SK-N-SH (cell line): ENCODE results near the gene TMEM147. TPM values are rescaled to one million over a fixed set of nuclear protein-coding genes. Genes with fewer than 3 reads are reported as not detected.

Experiments used
- CTCF ChIA-PET: fragments of 300-600, 350-600 bp; formaldehyde crosslinking; extraction: SDS; loops from one replicate; lab custom pipeline; 2021; lab: Yijun Ruan, JAX
- POLR2A ChIA-PET: fragments of 350-600 bp; sonication (Branson Sonifier 250); formaldehyde crosslinking; extraction: SDS; loops from one replicate; lab custom pipeline; 2020; ENCODE audit warnings: antibody characterized with exemption, inconsistent platforms; lab: Yijun Ruan, JAX
- DNase-seq: peaks from one replicate; pipeline ENCODE4 v3.0.0; 2012
- H2AFZ ChIP-seq: fragments of 200-600 bp; sonication (generic); 2 replicates; pipeline ENCODE4 v1.8.1; 2016; ENCODE audit warnings: antibody characterized with exemption, mild to moderate bottlenecking, low read depth
- H3F3A ChIP-seq: fragments of 200-600 bp; sonication (generic); replicated peaks from 2 replicates; pipeline ENCODE3; 2016; ENCODE audit warnings: antibody characterized with exemption, mild to moderate bottlenecking; ENCODE audit not compliant: insufficient read depth
- H3K27ac ChIP-seq, 2 experiments: fragments of 200-500 bp in 1 of 2; fragments of 200-600 bp in 1 of 2; sonication (Bioruptor generic) in 1 of 2; sonication (generic), shearing (Covaris generic) in 1 of 2; 2 replicates each; pipeline versions ENCODE4 v1.5.1 to v1.6.1; 2014 to 2016; ENCODE audit warnings: low read depth in 2 of 2, inconsistent platforms in 1 of 2, low read length in 1 of 2, mild to moderate bottlenecking in 1 of 2, mixed read lengths in 1 of 2
- H3K27me3 ChIP-seq: fragments of 200-600 bp; sonication (generic), shearing (Covaris generic); 2 replicates; pipeline ENCODE4 v1.6.1; 2016; ENCODE audit warnings: mixed run types; ENCODE audit not compliant: insufficient read depth
- H3K36me3 ChIP-seq, 2 experiments: fragments of 200-500 bp in 1 of 2; fragments of 200-600 bp in 1 of 2; sonication (Bioruptor generic) in 1 of 2; sonication (generic) in 1 of 2; replicated peaks in 1 of 2; 2 replicates each; pipeline versions ENCODE3 to v1.5.1; 2014 to 2016; ENCODE audit warnings: low read length in 1 of 2, mild to moderate bottlenecking in 1 of 2; ENCODE audit not compliant: insufficient read depth in 2 of 2, control insufficient read depth in 1 of 2
- H3K4me1 ChIP-seq, 2 experiments: fragments of 200-500 bp in 1 of 2; fragments of 200-600 bp in 1 of 2; sonication (Bioruptor generic) in 1 of 2; sonication (generic), shearing (Covaris generic) in 1 of 2; 2 replicates each; pipeline versions ENCODE4 v1.5.1 to v1.6.1; 2014 to 2016; ENCODE audit warnings: low read depth in 1 of 2, low read length in 1 of 2, mixed run types in 1 of 2; ENCODE audit not compliant: insufficient read depth in 2 of 2, control insufficient read depth in 1 of 2
- H3K4me2 ChIP-seq: fragments of 200-600 bp; sonication (generic), shearing (Covaris generic); 2 replicates; pipeline ENCODE4 v1.6.1; 2017; ENCODE audit warnings: mixed run types
- H3K4me3 ChIP-seq, 2 experiments: fragments of 200-500 bp in 1 of 2; fragments of 200-600 bp in 1 of 2; sonication (Bioruptor generic) in 1 of 2; sonication (generic), shearing (Covaris generic) in 1 of 2; 2 replicates each; pipeline versions ENCODE4 v1.5.1 to v1.8.1; 2014 to 2016; ENCODE audit warnings: low read depth in 2 of 2, inconsistent platforms in 1 of 2, low read length in 1 of 2, mild to moderate bottlenecking in 1 of 2, mixed read lengths in 1 of 2, moderate library complexity in 1 of 2
- H3K79me2 ChIP-seq: fragments of 200-600 bp; sonication (generic); 2 replicates; pipeline ENCODE4 v1.8.1; 2017; ENCODE audit warnings: mild to moderate bottlenecking; ENCODE audit not compliant: insufficient read depth
- H3K9ac ChIP-seq: fragments of 200-600 bp; sonication (generic); 2 replicates; pipeline ENCODE4 v1.6.1; 2017; ENCODE audit warnings: mixed run types
- H3K9me2 ChIP-seq: fragments of 200-600 bp; sonication (generic); 2 replicates; pipeline ENCODE4 v1.6.1; 2017; ENCODE audit warnings: mixed run types
- H3K9me3 ChIP-seq: fragments of 200-600 bp; sonication (generic); 2 replicates; pipeline ENCODE4 v1.6.1; 2017; ENCODE audit warnings: mixed run types, mild to moderate bottlenecking, moderate library complexity
- H4K20me1 ChIP-seq: fragments of 200-600 bp; sonication (generic); 2 replicates; pipeline ENCODE4 v1.6.1; 2017; ENCODE audit warnings: mild to moderate bottlenecking, mixed run types; ENCODE audit not compliant: insufficient read depth
- CHD2 ChIP-seq: fragments of 150-350 bp; IDR thresholded peaks from 2 replicates; pipeline ENCODE4 v1.6.1; 2018; ENCODE audit warnings: low read length; ENCODE audit not compliant: partially characterized antibody
- ELF1 ChIP-seq: IDR thresholded peaks from 2 replicates; pipeline ENCODE4 v1.4.0; 2012
- FOSL2 ChIP-seq: IDR thresholded peaks from 2 replicates; pipeline ENCODE4 v1.4.0; 2012; ENCODE audit warnings: low read depth, mild to moderate bottlenecking, moderate library complexity, borderline replicate concordance
- FOXM1 ChIP-seq: IDR thresholded peaks from 2 replicates; pipeline ENCODE4 v1.4.0; 2012; ENCODE audit warnings: low read depth, mild to moderate bottlenecking
- GABPA ChIP-seq: IDR thresholded peaks from 2 replicates; pipeline ENCODE4 v1.4.0; 2012; ENCODE audit warnings: low read depth, mild to moderate bottlenecking
- MAX ChIP-seq: IDR thresholded peaks from 2 replicates; pipeline ENCODE4 v1.4.0; 2012; ENCODE audit warnings: low read depth
- MEF2A ChIP-seq: IDR thresholded peaks from 2 replicates; pipeline ENCODE4 v1.4.0; 2012; ENCODE audit warnings: low read depth, borderline replicate concordance
- MXI1 ChIP-seq: IDR thresholded peaks from 2 replicates; pipeline ENCODE4 v1.6.1; 2012; ENCODE audit warnings: mild to moderate bottlenecking, low read depth, low read length, improper control_type of control experiment
- POLR2AphosphoS5 ChIP-seq: IDR thresholded peaks from 2 replicates; pipeline ENCODE4 v1.6.1; 2012; ENCODE audit warnings: low read depth, low read length
- RAD21 ChIP-seq: IDR thresholded peaks from 2 replicates; pipeline ENCODE4 v1.6.1; 2012; ENCODE audit warnings: mild to moderate bottlenecking, low read length
- REST ChIP-seq: IDR thresholded peaks from 2 replicates; pipeline ENCODE4 v1.6.1; 2012; ENCODE audit warnings: mild to moderate bottlenecking, low read depth, low read length, moderate library complexity
- RFX5 ChIP-seq: IDR thresholded peaks from 2 replicates; pipeline ENCODE4 v1.6.1; 2012; ENCODE audit warnings: mild to moderate bottlenecking, improper control_type of control experiment, low read length
- RXRA ChIP-seq: IDR thresholded peaks from 2 replicates; pipeline ENCODE4 v1.4.0; 2012; ENCODE audit warnings: low read depth, mild to moderate bottlenecking, borderline replicate concordance
- SMC3 ChIP-seq: IDR thresholded peaks from 2 replicates; pipeline ENCODE4 v1.6.1; 2012; ENCODE audit warnings: low read depth, low read length, improper control_type of control experiment
- TEAD4 ChIP-seq: IDR thresholded peaks from 2 replicates; pipeline ENCODE4 v1.4.0; 2012; ENCODE audit warnings: mild to moderate bottlenecking, borderline replicate concordance; ENCODE audit not compliant: insufficient read depth
- YY1 ChIP-seq: IDR thresholded peaks from 2 replicates; pipeline ENCODE4 v1.4.0; 2012; ENCODE audit warnings: low read depth, mild to moderate bottlenecking
- WGBS: methylation state at CpG from one replicate; pipeline ENCODE4 v1.1.6; 2017; ENCODE audit warnings: low lambda C conversion rate; 5-methylcytosine and 5-hydroxymethylcytosine counted together
- polyA plus RNA-seq, 3 experiments: library from polyadenylated mRNA; depleted of rRNA; stranded (reverse); fragments of >200 nt; gene quantifications; 2 replicates each; pipeline ENCODE4 v1.2.3, GENCODE V29; 2012
- TF ChIP-seq, protein P1 (sequence below): fragments of 200-600 bp; sonication (generic); IDR thresholded peaks from 2 replicates; pipeline ENCODE4 v1.6.1; 2017; ENCODE audit warnings: antibody characterized with exemption, mild to moderate bottlenecking, moderate library complexity
- TF ChIP-seq, protein P2 (sequence below): IDR thresholded peaks from 2 replicates; pipeline ENCODE4 v1.4.0; 2012; ENCODE audit warnings: low read depth, borderline replicate concordance

Gene TMEM147
- polyA plus RNA-seq, 1 of the 3 experiments (the other 2 are of a cell fraction): 202 TPM

DNA sequence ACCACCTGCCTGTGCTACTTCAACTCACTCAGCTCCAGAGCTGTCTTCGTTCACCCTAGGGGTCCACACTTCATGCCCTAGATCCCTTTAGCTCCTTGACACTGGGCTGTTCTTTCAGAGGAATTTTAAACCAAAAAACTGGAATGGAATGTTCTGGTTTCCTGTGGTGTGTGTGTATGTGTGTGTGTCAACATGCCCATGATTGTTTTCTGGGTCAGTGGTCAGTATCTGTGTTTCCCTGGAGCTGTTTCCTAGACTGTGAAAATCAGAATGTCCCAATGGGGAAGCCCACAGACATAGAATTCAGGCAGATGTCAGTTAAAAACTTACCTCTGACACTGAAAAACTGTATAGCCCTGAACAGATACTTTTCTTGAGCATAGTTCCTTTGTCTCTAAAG is 41.9 kb downstream of the TMEM147 start:
- ChIA-PET POLR2A (no interaction called here), CTCF (interaction anchor here (1.3 to 1.5 kb wide), 2 partner anchors 17 to 77 kb away, joined by 3 read pairs; no protein-coding TSS in a partner anchor)
- no peak for TF ChIP-seq FOXM1
- no peak for TF ChIP-seq YY1
- TF ChIP-seq RAD21: no peak
- TF ChIP-seq RXRA: no peak
- no peak for TF ChIP-seq MEF2A
- TF ChIP-seq ELF1: no peak
- no peak for TF ChIP-seq TEAD4
- TF ChIP-seq, protein P1, sequence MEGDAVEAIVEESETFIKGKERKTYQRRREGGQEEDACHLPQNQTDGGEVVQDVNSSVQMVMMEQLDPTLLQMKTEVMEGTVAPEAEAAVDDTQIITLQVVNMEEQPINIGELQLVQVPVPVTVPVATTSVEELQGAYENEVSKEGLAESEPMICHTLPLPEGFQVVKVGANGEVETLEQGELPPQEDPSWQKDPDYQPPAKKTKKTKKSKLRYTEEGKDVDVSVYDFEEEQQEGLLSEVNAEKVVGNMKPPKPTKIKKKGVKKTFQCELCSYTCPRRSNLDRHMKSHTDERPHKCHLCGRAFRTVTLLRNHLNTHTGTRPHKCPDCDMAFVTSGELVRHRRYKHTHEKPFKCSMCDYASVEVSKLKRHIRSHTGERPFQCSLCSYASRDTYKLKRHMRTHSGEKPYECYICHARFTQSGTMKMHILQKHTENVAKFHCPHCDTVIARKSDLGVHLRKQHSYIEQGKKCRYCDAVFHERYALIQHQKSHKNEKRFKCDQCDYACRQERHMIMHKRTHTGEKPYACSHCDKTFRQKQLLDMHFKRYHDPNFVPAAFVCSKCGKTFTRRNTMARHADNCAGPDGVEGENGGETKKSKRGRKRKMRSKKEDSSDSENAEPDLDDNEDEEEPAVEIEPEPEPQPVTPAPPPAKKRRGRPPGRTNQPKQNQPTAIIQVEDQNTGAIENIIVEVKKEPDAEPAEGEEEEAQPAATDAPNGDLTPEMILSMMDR: no peak
- TF ChIP-seq REST: no peak
- TF ChIP-seq MAX: no peak
- no peak for TF ChIP-seq CHD2
- no peak for TF ChIP-seq POLR2AphosphoS5
- TF ChIP-seq RFX5: no peak

DNA sequence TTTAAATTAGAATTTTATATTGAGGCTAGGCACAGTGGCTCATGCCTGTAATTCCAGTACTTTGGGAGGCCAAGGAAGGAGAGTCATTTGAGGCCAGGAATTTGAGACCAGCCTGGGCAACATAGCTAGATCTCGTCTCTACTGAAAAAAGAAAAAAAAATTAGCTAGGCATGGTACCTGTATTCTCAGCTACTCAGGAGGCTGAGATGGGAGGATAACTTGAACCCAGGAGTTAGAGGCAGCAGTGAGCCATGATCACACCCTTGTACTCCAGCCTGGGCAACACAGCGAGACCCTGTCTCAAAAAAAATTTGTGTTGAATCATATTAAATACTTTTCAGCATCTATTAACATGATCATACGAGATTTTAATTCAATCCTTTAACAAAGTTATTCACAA is 45.4 kb downstream of the TMEM147 start:
- Histone ChIP-seq H3F3A (no peaks in the 10 kb centered on the region), H3K4me3 (no peak overlapping the region), H3K36me3 (no peaks in the 10 kb centered on the region), H3K27me3 (peaks cover 41% of the 10 kb centered on the region), H3K9me3 (no peaks in the 10 kb centered on the region), H3K4me1 (no peaks in the 10 kb centered on the region), H4K20me1 (no peaks in the 10 kb centered on the region), H3K9ac (no peak overlapping the region), H3K79me2 (no peaks in the 10 kb centered on the region), H3K27ac (no peak overlapping the region), H2AFZ (no peak overlapping the region), H3K9me2 (no peaks in the 10 kb centered on the region), H3K4me2 (no peak overlapping the region)
- CTCF ChIA-PET: interaction anchor here (1.2 to 3.1 kb wide), 2 partner anchors 43 to 80 kb away, joined by 4 to 13 read pairs; no protein-coding TSS in a partner anchor
- no peak for DNase-seq
- 15% methylated on average over 3 of the region's 3 CpGs for WGBS
- POLR2A ChIA-PET: no interaction called here
- TF ChIP-seq MAX (no peak), SMC3 (no peak), GABPA (no peak), FOXM1 (no peak), FOSL2 (no peak), POLR2AphosphoS5 (no peak), MXI1 (no peak), REST (no peak)
- TF ChIP-seq, protein P2, sequence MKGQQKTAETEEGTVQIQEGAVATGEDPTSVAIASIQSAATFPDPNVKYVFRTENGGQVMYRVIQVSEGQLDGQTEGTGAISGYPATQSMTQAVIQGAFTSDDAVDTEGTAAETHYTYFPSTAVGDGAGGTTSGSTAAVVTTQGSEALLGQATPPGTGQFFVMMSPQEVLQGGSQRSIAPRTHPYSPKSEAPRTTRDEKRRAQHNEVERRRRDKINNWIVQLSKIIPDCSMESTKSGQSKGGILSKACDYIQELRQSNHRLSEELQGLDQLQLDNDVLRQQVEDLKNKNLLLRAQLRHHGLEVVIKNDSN: no peak

More for the DNA sequence above, 41.9 kb downstream of the TMEM147 start:
- H3K4me2 ChIP-seq: no peak overlapping the region
- no peak for DNase-seq
- no peaks in the 10 kb centered on the region for H4K20me1 ChIP-seq
- no peak overlapping the region for H3K9ac ChIP-seq
- WGBS: 0% methylated on average over 1 of the region's 1 CpG
- peaks cover 55% of the 10 kb centered on the region for H3K27me3 ChIP-seq
- H3K27ac ChIP-seq: no peak overlapping the region
- H3F3A ChIP-seq: no peaks in the 10 kb centered on the region
- H3K9me3 ChIP-seq: no peaks in the 10 kb centered on the region
- no peaks in the 10 kb centered on the region for H3K9me2 ChIP-seq
- no peak overlapping the region for H3K4me3 ChIP-seq
- H3K79me2 ChIP-seq: no peaks in the 10 kb centered on the region
- H3K4me1 ChIP-seq: no peaks in the 10 kb centered on the region
- no peak overlapping the region for H2AFZ ChIP-seq
- H3K36me3 ChIP-seq: no peaks in the 10 kb centered on the region
